ENCODE data around the gene TBX20. TPM values are rescaled to one million over a fixed set of nuclear protein-coding genes. Genes with fewer than 3 reads are reported as not detected.

TBX20 gene
- polyA plus RNA-seq, 3 donors, result not detected

GRCh38 chr7:35286986-35287385, 33.1 kb upstream of the TBX20 start:
- Histone ChIP-seq H3K27ac (ENCODE audit: low read depth in 1 of 2, low read length in 2 of 2) (no peak overlapping the region), H3K79me2 (ENCODE audit: insufficient read depth, low read length) (no peaks in the 10 kb centered on the region), H3K4me2 (replicated peaks; ENCODE audit: extremely low read depth, low read length, poor library complexity, severe bottlenecking) (no peak overlapping the region), H4K20me1 (ENCODE audit: insufficient read depth, low read length) (no peaks in the 10 kb centered on the region), H2AFZ (ENCODE audit: insufficient read depth, low read depth, low read length, poor library complexity, severe bottlenecking) (no peak overlapping the region), H3K9ac (ENCODE audit: insufficient read depth, low read length, poor library complexity, severe bottlenecking) (no peak overlapping the region), H3K27me3 (ENCODE audit: control insufficient read depth in 2 of 2, insufficient read depth in 2 of 2, low read length in 2 of 2) (peaks cover 0 to 2% of the 10 kb centered on the region in 2 donors), H3K4me3 (replicated peaks in 1 of 3; ENCODE audit: low read depth in 2 of 3, low read length in 3 of 3) (no peak overlapping the region), H3K36me3 (replicated peaks in 1 of 2; ENCODE audit: control insufficient read depth in 1 of 2, insufficient read depth in 2 of 2, low read length in 2 of 2) (no peaks in the 10 kb centered on the region), H3K4me1 (ENCODE audit: control insufficient read depth in 1 of 2, insufficient read depth in 2 of 2, low read length in 2 of 2) (no peaks in the 10 kb centered on the region), H3K9me3 (replicated peaks in 1 of 2; ENCODE audit: control insufficient read depth in 1 of 2, insufficient read depth in 1 of 2, low read length in 2 of 2) (no peaks in the 10 kb centered on the region)
- no peak overlapping the region for H3K4me3 Mint-ChIP-seq
- 100% methylated on average over 1 of the region's 3 CpGs for WGBS (ENCODE audit: insufficient coverage)
- no peak for DNase-seq
- intact Hi-C loops (cut with micrococcal nuclease), result no loop called here
- H3K36me3 Mint-ChIP-seq, result no peaks in the 10 kb centered on the region
- H3K4me1 Mint-ChIP-seq, result no peaks in the 10 kb centered on the region
- peaks cover 0 to 5% (median 5%) of the 10 kb centered on the region in 3 donors for H3K27me3 Mint-ChIP-seq (ENCODE audit: low read depth in 3 of 3)
- peaks cover under 1 to 7% (median 4%) of the 10 kb centered on the region in 7 donors for H3K9me3 Mint-ChIP-seq
- TF ChIP-seq CTCF (IDR thresholded peaks at IDR 0.05), result no peak
- H3K27ac Mint-ChIP-seq, result no peak overlapping the region

DNA sequence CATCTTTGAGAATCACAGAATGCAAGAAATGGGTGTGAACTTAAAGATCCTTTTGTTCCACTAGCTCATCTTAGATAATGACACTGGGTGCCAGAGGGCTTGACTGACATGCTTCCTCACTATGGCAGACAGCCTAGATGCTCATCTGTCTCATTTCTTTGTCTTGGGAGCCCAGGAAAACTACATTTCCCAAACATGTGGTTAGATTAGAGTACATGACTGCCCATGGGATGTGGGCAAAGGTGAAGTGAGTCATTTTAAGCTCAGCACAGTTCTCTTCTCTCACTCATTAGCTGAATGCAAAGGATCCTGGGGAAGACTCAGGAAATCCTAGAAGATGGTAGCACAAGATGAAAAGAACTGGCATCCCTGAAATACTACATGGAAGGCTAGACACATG, 32.5 kb upstream of the TBX20 start:
- TF ChIP-seq CTCF (IDR thresholded peaks at IDR 0.05), result no peak
- no peak overlapping the region for H3K4me3 ChIP-seq (replicated peaks in 1 of 3; ENCODE audit: low read depth in 2 of 3, low read length in 3 of 3)

More for the DNA sequence above, 32.5 kb upstream of the TBX20 start:
- no peak overlapping the region for H3K4me3 Mint-ChIP-seq
- no peaks in the 10 kb centered on the region for H3K36me3 Mint-ChIP-seq
- Histone ChIP-seq H3K36me3 (replicated peaks in 1 of 2; ENCODE audit: control insufficient read depth in 1 of 2, insufficient read depth in 2 of 2, low read length in 2 of 2) (no peaks in the 10 kb centered on the region), H3K27me3 (ENCODE audit: control insufficient read depth in 2 of 2, insufficient read depth in 2 of 2, low read length in 2 of 2) (peaks cover 0 to 2% of the 10 kb centered on the region in 2 donors), H4K20me1 (ENCODE audit: insufficient read depth, low read length) (no peaks in the 10 kb centered on the region), H3K27ac (ENCODE audit: low read depth in 1 of 2, low read length in 2 of 2) (no peak overlapping the region), H3K4me2 (replicated peaks; ENCODE audit: extremely low read depth, low read length, poor library complexity, severe bottlenecking) (no peak overlapping the region), H3K4me1 (ENCODE audit: control insufficient read depth in 1 of 2, insufficient read depth in 2 of 2, low read length in 2 of 2) (no peaks in the 10 kb centered on the region), H3K79me2 (ENCODE audit: insufficient read depth, low read length) (no peaks in the 10 kb centered on the region), H3K9me3 (replicated peaks in 1 of 2; ENCODE audit: control insufficient read depth in 1 of 2, insufficient read depth in 1 of 2, low read length in 2 of 2) (no peaks in the 10 kb centered on the region), H3K9ac (ENCODE audit: insufficient read depth, low read length, poor library complexity, severe bottlenecking) (no peak overlapping the region), H2AFZ (ENCODE audit: insufficient read depth, low read depth, low read length, poor library complexity, severe bottlenecking) (no peak overlapping the region)
- no peak for DNase-seq
- peaks cover 0 to 5% (median 5%) of the 10 kb centered on the region in 3 donors for H3K27me3 Mint-ChIP-seq (ENCODE audit: low read depth in 3 of 3)
- intact Hi-C loops (cut with micrococcal nuclease), result no loop called here
- H3K9me3 Mint-ChIP-seq, result peaks cover 0 to 7% (median 4%) of the 10 kb centered on the region in 7 donors
- H3K4me1 Mint-ChIP-seq, result no peaks in the 10 kb centered on the region
- no peak overlapping the region for H3K27ac Mint-ChIP-seq

Measured in CD14-positive monocyte (primary cell).